Measurements from ENCODE around the gene TCF7. TPM values are rescaled to one million over a fixed set of nuclear protein-coding genes. Genes with fewer than 3 reads are reported as not detected.

TCF7 gene
- 1 to 10 TPM; 2.8 to 9.6 (median 7.0) TPM for total RNA-seq
- polyA plus RNA-seq = 1 to 10 TPM; 3.9 to 5.4 (median 5.1) TPM
- long read RNA-seq, donor 1, partial matches to known transcripts = 0 of 1 reads
- long read RNA-seq, donor 1, other reads (novel, unspliced or antisense) = 0 of 1 reads
- long read RNA-seq, donor 2, partial matches to known transcripts = 413 of 1,071 reads
- long read RNA-seq, donor 2, other reads (novel, unspliced or antisense) = 658 of 1,071 reads
- long read RNA-seq, donor 3, partial matches to known transcripts = 322 of 1,278 reads
- long read RNA-seq, donor 3, other reads (novel, unspliced or antisense) = 954 of 1,278 reads
- long read RNA-seq, donor 4, partial matches to known transcripts = 0 of 2 reads
- long read RNA-seq, donor 4, other reads (novel, unspliced or antisense) = 2 of 2 reads
- long read RNA-seq, donor 5, transcript TCF7-201 (10 exons, 3,045 nt) = major isoform, 6 of 13 reads
- long read RNA-seq, donor 5, partial matches to known transcripts = 1 of 13 reads
- long read RNA-seq, donor 5, other reads (novel, unspliced or antisense) = 6 of 13 reads
- long read RNA-seq, donor 6, partial matches to known transcripts = 0 of 1 reads
- long read RNA-seq, donor 6, other reads (novel, unspliced or antisense) = 1 of 1 reads
- long read RNA-seq, donor 7 = 0 reads
- long read RNA-seq, donor 8 = 0 reads
- long read RNA-seq, donor 9, partial matches to known transcripts = 440 of 1,532 reads
- long read RNA-seq, donor 9, other reads (novel, unspliced or antisense) = 1,090 of 1,532 reads
- long read RNA-seq, donor 10, partial matches to known transcripts = 0 of 1 reads
- long read RNA-seq, donor 10, other reads (novel, unspliced or antisense) = 0 of 1 reads

- Histone ChIP-seq H3K4me1 (replicated peaks in 1 of 2) (peaks cover 6 to 12% of the 10 kb centered on the region in 2 donors), H3K9me3 (replicated peaks in 1 of 3) (no peaks in the 10 kb centered on the region), H3K27ac (peak within 1 kb of the TSS in 1 of 5 donors; percentile 61), H3K36me3 (replicated peaks in 1 of 2) (no peaks in the 10 kb centered on the region), H3K27me3 (no peaks in the 10 kb centered on the region), H3K4me3 (peak within 1 kb of the TSS in 2 of 4 donors; percentile 33 to 74)
- WGBS, 4 donors = 5 to 15% (median 6%) methylated on average over 25 to 90 of the region's 90 CpGs
- DNase-seq = peak; percentile 71 to 84 (median 81)
- intact Hi-C loops (cut with DNase I) = no loop called here
- TF ChIP-seq CTCF (IDR thresholded peaks at IDR 0.05) (no peak), POLR2A (IDR thresholded peaks at IDR 0.05) (peak in 1 of 2 donors; percentile 43)
These were observed at the start of gene TCF7 for GRCh38 chr5:134113902-134114875. TCF7 (plus strand) TSS chr5:134114681; CDS start chr5:134114907, 226 bp downstream.

GRCh38 chr5:134069553-134069952 lies 44.9 kb upstream of the TCF7 start:
- intact Hi-C loops (cut with DNase I) = no loop called here
- no peak for TF ChIP-seq CTCF (IDR thresholded peaks at IDR 0.05)
- Histone ChIP-seq H3K27ac (no peak overlapping the region), H3K36me3 (replicated peaks in 1 of 2) (no peaks in the 10 kb centered on the region), H3K27me3 (peaks cover 17% of the 10 kb centered on the region), H3K9me3 (replicated peaks in 1 of 3) (no peaks in the 10 kb centered on the region), H3K4me1 (replicated peaks in 1 of 2) (peaks cover 0 to 9% of the 10 kb centered on the region in 2 donors), H3K4me3 (no peak overlapping the region)
- DNase-seq = no peak
- 77 to 86% (median 81%) methylated on average over 5 to 6 of the region's 6 CpGs for WGBS, 4 donors

- peaks cover 17% of the 10 kb centered on the region for H3K27me3 ChIP-seq
- TF ChIP-seq CTCF (IDR thresholded peaks at IDR 0.05) (no peak), POLR2A (IDR thresholded peaks at IDR 0.05) (no peak)
- DNase-seq = no peak
- 11 to 30% (median 21%) methylated on average over 12 to 46 of the region's 46 CpGs for WGBS, 4 donors
- peaks cover 0 to 9% of the 10 kb centered on the region in 2 donors for H3K4me1 ChIP-seq (replicated peaks in 1 of 2)
- no peak overlapping the region for H3K27ac ChIP-seq
- no peaks in the 10 kb centered on the region for H3K9me3 ChIP-seq (replicated peaks in 1 of 3)
- intact Hi-C loops (cut with DNase I) = no loop called here
- H3K36me3 ChIP-seq (replicated peaks in 1 of 2) = no peaks in the 10 kb centered on the region
- H3K4me3 ChIP-seq = peak overlapping the region in 1 of 4 donors; percentile 50
These were observed 43.5 kb upstream of the TCF7 start for GRCh38 chr5:134070725-134071613.
